NCI-H128 (cell line): Measurements from ENCODE around the gene FOXD2.

Experiments used
- DNase-seq: peaks from one replicate; lab custom pipeline; 2025; ENCODE audit not compliant: unreplicated experiment; lab: John Stamatoyannopoulos, UW

The FOXD2 gene

GRCh38 chr1:47459253-47459788 is 21.5 kb downstream of the FOXD2 start:
- peak; percentile 63 for DNase-seq

- no peak for DNase-seq
These were observed 22.2 kb downstream of the FOXD2 start for GRCh38 chr1:47460040-47460439.

GRCh38 chr1:47460456-47460855 is 22.6 kb downstream of the FOXD2 start:
- no peak for DNase-seq

- no peak for DNase-seq
These were observed 27.8 kb downstream of the FOXD2 start for GRCh38 chr1:47465605-47466004.

GRCh38 chr1:47468709-47469389 is 31.0 kb downstream of the FOXD2 start:
- DNase-seq = no peak

GRCh38 chr1:47469390-47469759 is 31.5 kb downstream of the FOXD2 start:
- no peak for DNase-seq

GRCh38 chr1:47469910-47470309 is 32.1 kb downstream of the FOXD2 start:
- no peak for DNase-seq

- DNase-seq = no peak
These were observed 33.3 kb downstream of the FOXD2 start for GRCh38 chr1:47471163-47471562.

- DNase-seq = no peak
These were observed 36.7 kb downstream of the FOXD2 start for GRCh38 chr1:47474278-47475193.

- DNase-seq = no peak
These were observed 39.8 kb downstream of the FOXD2 start for GRCh38 chr1:47477595-47478080.

GRCh38 chr1:47478090-47478489 is 40.2 kb downstream of the FOXD2 start:
- no peak for DNase-seq

GRCh38 chr1:47479664-47480063 is 41.8 kb downstream of the FOXD2 start:
- DNase-seq = no peak

GRCh38 chr1:47481936-47482335 is 44.1 kb downstream of the FOXD2 start:
- no peak for DNase-seq

GRCh38 chr1:47482786-47483185 is 44.9 kb downstream of the FOXD2 start:
- DNase-seq = no peak

- no peak for DNase-seq
These were observed 45.8 kb downstream of the FOXD2 start for GRCh38 chr1:47483651-47484050.

GRCh38 chr1:47485817-47486216 is 48.0 kb downstream of the FOXD2 start:
- DNase-seq = no peak

GRCh38 chr1:47487332-47487731 is 49.5 kb downstream of the FOXD2 start:
- no peak for DNase-seq

- DNase-seq = no peak
These were observed 50.1 kb downstream of the FOXD2 start for GRCh38 chr1:47487850-47488450.
